SK-N-MC (cell line): Measurements from ENCODE around the gene NCF2.

Experiments
- DNase-seq: peaks from one replicate; pipeline ENCODE4 v3.0.0-alpha.2; 2011; ENCODE audit warnings: low read depth, low spot score
- H3K27ac ChIP-seq: fragments of 200-600 bp; sonication (generic); 2 replicates; pipeline ENCODE4 v1.5.1; 2016; ENCODE audit warnings: mixed run types
- H3K36me3 ChIP-seq: fragments of 200-600 bp; sonication (generic); 2 replicates; pipeline ENCODE4 v1.6.1; 2017; ENCODE audit warnings: antibody characterized with exemption, low read length, mixed read lengths; ENCODE audit not compliant: insufficient read depth
- H3K4me3 ChIP-seq: fragments of 200-600 bp; sonication (generic); 2 replicates; pipeline ENCODE4 v1.5.1; 2016
- H3K9ac ChIP-seq: fragments of 200-600 bp; sonication (generic); 2 replicates; pipeline ENCODE4 v1.8.0; 2017; ENCODE audit warnings: mixed run types, mixed read lengths; ENCODE audit not compliant: insufficient read length
- H3K9me3 ChIP-seq: fragments of 200-600 bp; sonication (generic); 2 replicates; pipeline ENCODE4 v1.6.1; 2017; ENCODE audit warnings: low read depth, mild to moderate bottlenecking, antibody characterized with exemption, low read length, moderate library complexity, mixed read lengths
- EZH2 ChIP-seq: fragments of 200-600 bp; sonication (generic); IDR thresholded peaks from one replicate; pipeline ENCODE4 v1.6.1; 2017; ENCODE audit warnings: antibody characterized with exemption
- FOXP2 ChIP-seq: optimal IDR thresholded peaks from 2 replicates; pipeline ENCODE3; 2011; ENCODE audit warnings: mild to moderate bottlenecking, moderate library complexity; ENCODE audit not compliant: insufficient read depth; ENCODE audit errors: extremely low read length, control extremely low read depth
- POLR2AphosphoS5 ChIP-seq: IDR thresholded peaks from 2 replicates; pipeline ENCODE4 v1.6.1; 2012; ENCODE audit warnings: mild to moderate bottlenecking, low read depth, low read length, borderline replicate concordance

Gene NCF2

GRCh38 chr1:183559061-183559460 is 31.2 kb downstream of the NCF2 start:
- TF ChIP-seq POLR2AphosphoS5 (no peak), EZH2 (no peak), FOXP2 (no peak)
- H3K36me3 ChIP-seq = peaks cover 15% of the 10 kb centered on the region; the same call in 1 of the 2 replicates
- H3K9ac ChIP-seq = no peak overlapping the region
- no peak overlapping the region for H3K27ac ChIP-seq
- no peak for DNase-seq
- no peaks in the 10 kb centered on the region for H3K9me3 ChIP-seq
- H3K4me3 ChIP-seq = no peak overlapping the region

DNA sequence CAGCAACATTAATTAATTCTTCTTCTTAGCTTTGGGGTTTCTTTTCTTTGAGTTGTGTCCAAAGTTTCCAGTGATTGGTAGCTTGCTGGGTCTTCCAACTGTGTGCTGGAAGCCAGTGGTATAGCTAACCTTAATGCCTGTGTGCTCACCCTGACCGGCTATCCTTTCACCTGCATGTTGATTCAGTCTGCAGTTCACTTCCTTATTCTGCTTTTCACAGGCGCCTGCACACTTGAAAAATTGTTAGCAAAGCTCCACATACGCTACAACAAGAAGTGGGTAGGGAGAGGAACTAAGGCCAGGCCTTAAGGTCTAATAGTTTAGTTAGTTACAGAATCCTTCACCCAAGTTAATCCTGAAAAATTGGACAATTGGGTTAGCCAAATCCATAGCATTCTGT is 35.7 kb downstream of the NCF2 start:
- Histone ChIP-seq H3K36me3 (peaks cover 55% of the 10 kb centered on the region), H3K27ac (no peak overlapping the region), H3K9me3 (no peaks in the 10 kb centered on the region), H3K4me3 (no peak overlapping the region), H3K9ac (no peak overlapping the region)
- DNase-seq = no peak
- TF ChIP-seq POLR2AphosphoS5 (no peak), FOXP2 (no peak), EZH2 (no peak)

DNA sequence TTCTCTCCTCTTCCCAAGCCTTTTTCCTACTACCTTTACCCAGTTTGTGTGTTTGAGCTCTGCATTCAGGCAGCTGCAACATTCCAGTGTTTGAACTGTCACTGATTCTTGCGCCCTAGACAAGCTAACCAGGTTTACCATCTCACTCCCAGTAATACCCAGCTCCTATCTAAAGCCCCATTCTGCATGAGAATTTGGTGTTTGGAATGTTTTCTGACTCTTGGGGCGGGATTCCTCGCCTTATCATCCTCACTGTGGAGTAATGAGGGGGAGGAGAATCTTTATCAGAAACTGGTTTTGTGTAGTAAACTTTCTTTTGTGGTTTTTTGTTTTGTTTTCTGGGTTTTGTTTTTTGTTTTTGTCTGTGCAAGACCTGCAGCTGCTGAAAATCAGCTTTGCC is 36.5 kb downstream of the NCF2 start:
- no peak overlapping the region for H3K4me3 ChIP-seq
- H3K36me3 ChIP-seq = peaks cover 63% of the 10 kb centered on the region
- DNase-seq = no peak
- no peak overlapping the region for H3K9ac ChIP-seq
- no peak overlapping the region for H3K27ac ChIP-seq
- no peaks in the 10 kb centered on the region for H3K9me3 ChIP-seq
- TF ChIP-seq POLR2AphosphoS5 = no peak
- no peak for TF ChIP-seq FOXP2
- TF ChIP-seq EZH2 = no peak

GRCh38 chr1:183553331-183553730 is 36.9 kb downstream of the NCF2 start:
- no peak overlapping the region for H3K27ac ChIP-seq
- no peak overlapping the region for H3K4me3 ChIP-seq
- TF ChIP-seq EZH2 = no peak
- no peak for TF ChIP-seq FOXP2
- TF ChIP-seq POLR2AphosphoS5 = no peak
- H3K9ac ChIP-seq = no peak overlapping the region
- H3K9me3 ChIP-seq = no peaks in the 10 kb centered on the region
- H3K36me3 ChIP-seq = peaks cover 67% of the 10 kb centered on the region
- DNase-seq = no peak

DNA sequence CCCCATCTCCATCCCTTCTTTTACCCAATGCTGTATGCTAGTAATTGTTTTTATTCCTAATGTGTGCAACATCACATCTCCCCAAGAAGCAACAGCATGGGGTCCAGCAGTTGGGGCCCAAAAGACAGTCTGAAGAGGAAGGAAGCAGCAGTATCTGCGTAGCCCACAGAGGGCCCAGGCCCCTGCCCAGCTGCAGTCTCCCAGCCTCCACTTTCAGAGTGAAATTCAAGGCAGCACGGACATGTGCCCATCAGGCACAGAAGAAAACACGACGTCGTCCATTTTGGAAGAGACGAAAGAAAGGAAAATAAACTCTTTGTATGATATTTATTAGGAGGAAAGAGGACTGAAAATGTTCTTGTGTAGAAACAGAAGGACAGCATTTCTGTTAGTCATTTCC is 37.4 kb downstream of the NCF2 start:
- H3K9me3 ChIP-seq = no peaks in the 10 kb centered on the region
- no peak for DNase-seq
- H3K27ac ChIP-seq = no peak overlapping the region
- H3K4me3 ChIP-seq = no peak overlapping the region
- H3K36me3 ChIP-seq = peaks cover 68% of the 10 kb centered on the region
- TF ChIP-seq EZH2 (no peak), POLR2AphosphoS5 (no peak), FOXP2 (no peak)
- no peak overlapping the region for H3K9ac ChIP-seq

DNA sequence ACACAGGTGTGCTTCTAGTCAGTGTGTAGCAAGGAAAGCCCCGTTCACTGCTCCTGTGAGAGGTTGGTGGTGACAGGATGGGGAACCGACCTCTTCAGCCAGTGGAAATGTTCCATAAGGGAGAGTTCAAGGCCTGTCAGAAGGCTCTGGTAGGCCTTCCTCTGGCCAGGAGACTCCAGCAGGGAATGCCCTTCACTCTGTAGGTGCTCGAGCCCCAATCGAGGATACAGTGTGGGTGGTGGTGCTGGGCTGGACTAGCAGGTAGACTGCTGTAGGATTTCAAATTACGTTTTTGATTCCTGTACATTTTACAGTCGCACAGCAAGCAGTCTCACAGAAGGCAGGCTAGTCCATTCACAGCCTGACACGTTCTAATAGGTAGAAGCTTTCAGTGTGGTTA is 37.8 kb downstream of the NCF2 start:
- Histone ChIP-seq H3K9ac (no peak overlapping the region), H3K27ac (no peak overlapping the region), H3K9me3 (no peaks in the 10 kb centered on the region), H3K4me3 (no peak overlapping the region), H3K36me3 (peaks cover 67% of the 10 kb centered on the region)
- no peak for DNase-seq
- no peak for TF ChIP-seq EZH2
- no peak for TF ChIP-seq POLR2AphosphoS5

GRCh38 chr1:183551924-183552323 is 38.3 kb downstream of the NCF2 start:
- H3K27ac ChIP-seq = no peak overlapping the region
- H3K9ac ChIP-seq = no peak overlapping the region
- DNase-seq = no peak
- H3K36me3 ChIP-seq = peaks cover 67% of the 10 kb centered on the region
- no peaks in the 10 kb centered on the region for H3K9me3 ChIP-seq
- TF ChIP-seq FOXP2 (no peak), POLR2AphosphoS5 (no peak), EZH2 (no peak)
- H3K4me3 ChIP-seq = no peak overlapping the region

DNA sequence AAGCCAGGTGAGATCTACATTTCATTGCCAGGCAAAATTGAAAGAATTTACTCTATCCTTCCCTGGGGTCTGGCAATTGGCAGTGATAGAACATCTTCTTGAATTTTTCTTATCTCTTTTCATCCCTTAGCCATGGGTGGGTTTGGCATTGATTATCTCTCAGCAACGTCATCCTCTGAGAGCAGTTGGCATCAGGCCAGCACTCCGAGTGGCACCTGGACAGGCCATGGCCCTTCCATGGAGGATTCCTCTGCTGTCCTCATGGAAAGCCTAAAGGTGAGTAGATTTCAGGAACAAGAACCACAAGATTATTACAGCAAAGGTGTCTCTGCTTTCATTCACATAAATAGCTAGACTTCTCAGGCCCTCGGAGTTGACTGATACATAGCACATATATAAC is 39.3 kb downstream of the NCF2 start:
- Histone ChIP-seq H3K9me3 (no peaks in the 10 kb centered on the region), H3K4me3 (no peak overlapping the region), H3K9ac (no peak overlapping the region), H3K27ac (no peak overlapping the region), H3K36me3 (peaks cover 77% of the 10 kb centered on the region)
- TF ChIP-seq EZH2 (no peak), POLR2AphosphoS5 (no peak), FOXP2 (no peak)
- no peak for DNase-seq

DNA sequence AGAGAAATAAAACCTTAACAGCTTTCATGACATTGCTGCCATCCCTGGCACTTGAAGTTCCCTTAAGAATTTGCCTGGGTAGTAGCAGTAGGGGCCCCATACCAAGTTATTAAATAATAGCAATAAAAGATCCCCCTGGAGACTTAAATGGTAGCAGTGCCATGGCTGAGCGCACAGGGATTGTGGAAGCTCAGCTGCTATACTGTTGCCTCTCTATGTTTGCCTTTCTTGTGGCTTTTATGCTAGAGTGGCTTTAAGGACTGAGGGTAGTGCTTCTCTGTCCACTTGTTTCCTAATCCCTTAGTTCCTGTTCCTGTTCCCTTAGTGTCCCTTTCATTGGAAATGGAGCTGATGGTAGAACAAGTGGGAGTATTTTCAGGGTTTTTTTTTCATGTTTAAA is 42.1 kb downstream of the NCF2 start:
- Histone ChIP-seq H3K27ac (peak overlapping the region; percentile 28; the same call in 1 of the 2 replicates), H3K4me3 (no peak overlapping the region), H3K9me3 (no peaks in the 10 kb centered on the region), H3K36me3 (peaks cover 92% of the 10 kb centered on the region), H3K9ac (no peak overlapping the region)
- DNase-seq = no peak
- TF ChIP-seq POLR2AphosphoS5 (no peak), EZH2 (no peak), FOXP2 (no peak)

- no peak for DNase-seq
- peaks cover 89% of the 10 kb centered on the region for H3K36me3 ChIP-seq
- H3K9ac ChIP-seq = no peak overlapping the region
- H3K4me3 ChIP-seq = no peak overlapping the region
- TF ChIP-seq EZH2 (no peak), FOXP2 (no peak), POLR2AphosphoS5 (no peak)
- no peak overlapping the region for H3K27ac ChIP-seq
- no peaks in the 10 kb centered on the region for H3K9me3 ChIP-seq
These were observed 43.8 kb downstream of the NCF2 start for GRCh38 chr1:183546427-183546826.
